Measurements from ENCODE around the gene RBM19. TPM values are rescaled to one million over a fixed set of nuclear protein-coding genes. Genes with fewer than 3 reads are reported as not detected.

RBM19 gene
- total and polyA plus RNA-seq, 2 donors (not counting 1 experiment from before 2014, with no cell fraction given), result 10.5 to 16.5 TPM

DNA sequence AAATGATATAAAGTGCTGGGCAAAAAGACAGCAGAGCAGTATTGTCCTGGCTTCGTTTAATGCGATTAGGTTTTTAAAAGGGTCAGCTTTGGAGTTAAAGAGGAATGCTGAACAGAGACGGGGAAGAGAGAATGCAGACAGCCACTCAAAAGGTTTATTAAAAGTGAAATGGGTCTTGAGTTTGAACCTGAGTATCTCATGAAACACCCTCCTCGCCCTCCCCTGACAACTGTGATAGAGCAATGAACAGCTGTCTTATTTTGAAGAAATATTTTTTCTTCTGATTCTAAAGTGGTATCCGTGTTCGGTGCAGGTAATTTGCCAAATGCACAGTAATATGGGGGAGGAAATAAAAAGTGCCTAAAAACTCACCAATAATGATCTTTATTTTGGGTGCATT, 73.6 kb downstream of the RBM19 start:
- Histone ChIP-seq H2AFZ (ENCODE audit: low read length) (no peak overlapping the region), H3K27me3 (ENCODE audit: control insufficient read depth, insufficient read depth, low read length) (no peaks in the 10 kb centered on the region), H3K79me2 (ENCODE audit: control insufficient read depth, insufficient read depth, low read length) (no peaks in the 10 kb centered on the region), H3K4me2 (ENCODE audit: extremely low read depth, insufficient read depth, low read length) (no peak overlapping the region), H3K36me3 (ENCODE audit: control insufficient read depth, insufficient read depth, low read length) (no peaks in the 10 kb centered on the region), H3K4me3 (replicated peaks in 1 of 4; ENCODE audit: control extremely low read depth in 1 of 4, insufficient read depth in 1 of 4, low read depth in 3 of 4, low read length in 4 of 4) (no peak overlapping the region), H3K4me1 (ENCODE audit: control insufficient read depth, extremely low read depth, insufficient read depth, low read length) (no peaks in the 10 kb centered on the region), H4K20me1 (ENCODE audit: control insufficient read depth, extremely low read depth, insufficient read depth, low read length) (no peaks in the 10 kb centered on the region), H3K9me3 (ENCODE audit: control insufficient read depth, insufficient read depth, low read depth, low read length) (no peaks in the 10 kb centered on the region), H3K27ac (ENCODE audit: insufficient read depth, low read length) (no peak overlapping the region), H3K9ac (ENCODE audit: insufficient read depth, low read length) (no peak overlapping the region)
- TF ChIP-seq EZH2 (IDR thresholded peaks at IDR 0.05; ENCODE audit: low read length, missing control alignments), result no peak
- TF ChIP-seq, protein P1, sequence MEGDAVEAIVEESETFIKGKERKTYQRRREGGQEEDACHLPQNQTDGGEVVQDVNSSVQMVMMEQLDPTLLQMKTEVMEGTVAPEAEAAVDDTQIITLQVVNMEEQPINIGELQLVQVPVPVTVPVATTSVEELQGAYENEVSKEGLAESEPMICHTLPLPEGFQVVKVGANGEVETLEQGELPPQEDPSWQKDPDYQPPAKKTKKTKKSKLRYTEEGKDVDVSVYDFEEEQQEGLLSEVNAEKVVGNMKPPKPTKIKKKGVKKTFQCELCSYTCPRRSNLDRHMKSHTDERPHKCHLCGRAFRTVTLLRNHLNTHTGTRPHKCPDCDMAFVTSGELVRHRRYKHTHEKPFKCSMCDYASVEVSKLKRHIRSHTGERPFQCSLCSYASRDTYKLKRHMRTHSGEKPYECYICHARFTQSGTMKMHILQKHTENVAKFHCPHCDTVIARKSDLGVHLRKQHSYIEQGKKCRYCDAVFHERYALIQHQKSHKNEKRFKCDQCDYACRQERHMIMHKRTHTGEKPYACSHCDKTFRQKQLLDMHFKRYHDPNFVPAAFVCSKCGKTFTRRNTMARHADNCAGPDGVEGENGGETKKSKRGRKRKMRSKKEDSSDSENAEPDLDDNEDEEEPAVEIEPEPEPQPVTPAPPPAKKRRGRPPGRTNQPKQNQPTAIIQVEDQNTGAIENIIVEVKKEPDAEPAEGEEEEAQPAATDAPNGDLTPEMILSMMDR (conservative IDR thresholded peaks at IDR 0.05 in 1 of 2, IDR thresholded peaks at IDR 0.05 in 1 of 2; ENCODE audit: low read depth in 1 of 2, low read length in 2 of 2), result no peak
- no peak for DNase-seq (ENCODE audit: low read depth in 2 of 2)

DNA sequence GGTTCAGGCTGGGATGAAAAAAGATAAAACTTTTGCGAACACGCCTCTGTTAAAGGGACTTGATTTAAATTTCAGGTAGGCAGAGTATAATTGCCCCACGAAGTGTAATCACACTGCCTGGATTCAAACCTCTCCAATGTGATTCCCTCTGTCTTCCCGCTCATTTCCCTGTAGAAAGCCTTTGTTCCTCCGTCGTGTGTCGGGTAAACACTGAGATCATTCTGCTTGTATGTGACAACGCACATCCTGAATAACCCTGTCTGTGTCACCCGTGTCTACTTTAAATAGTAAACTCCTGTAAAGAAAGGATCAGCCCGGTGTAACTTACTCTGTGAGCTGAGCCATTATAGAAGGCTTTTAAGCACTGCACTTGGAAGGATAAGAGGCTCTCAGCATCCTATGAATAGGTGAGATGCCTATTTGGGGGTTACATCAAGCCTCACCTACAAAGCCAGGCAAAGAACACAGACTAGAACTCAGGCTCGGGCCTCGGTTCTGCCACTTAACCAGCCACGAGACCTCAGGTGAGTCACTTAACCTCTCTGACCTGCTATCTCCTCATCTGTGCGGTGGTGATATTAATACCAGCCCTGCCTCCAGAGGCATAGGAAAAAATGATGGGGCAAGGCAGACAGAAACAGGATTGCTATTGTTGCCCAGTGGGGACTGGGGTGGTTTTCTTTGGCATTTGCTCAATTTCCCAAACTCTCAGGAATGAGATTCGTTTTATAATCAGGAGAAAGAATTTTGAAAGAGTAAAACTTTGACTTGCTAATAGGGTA, 74.2 kb downstream of the RBM19 start:
- Histone ChIP-seq H3K79me2 (ENCODE audit: control insufficient read depth, insufficient read depth, low read length) (no peaks in the 10 kb centered on the region), H3K36me3 (ENCODE audit: control insufficient read depth, insufficient read depth, low read length) (no peaks in the 10 kb centered on the region), H4K20me1 (ENCODE audit: control insufficient read depth, extremely low read depth, insufficient read depth, low read length) (no peaks in the 10 kb centered on the region), H2AFZ (ENCODE audit: low read length) (no peak overlapping the region), H3K27ac (ENCODE audit: insufficient read depth, low read length) (no peak overlapping the region), H3K9ac (ENCODE audit: insufficient read depth, low read length) (no peak overlapping the region), H3K4me1 (ENCODE audit: control insufficient read depth, extremely low read depth, insufficient read depth, low read length) (no peaks in the 10 kb centered on the region), H3K4me3 (replicated peaks in 1 of 4; ENCODE audit: control extremely low read depth in 1 of 4, insufficient read depth in 1 of 4, low read depth in 3 of 4, low read length in 4 of 4) (no peak overlapping the region), H3K9me3 (ENCODE audit: control insufficient read depth, insufficient read depth, low read depth, low read length) (no peaks in the 10 kb centered on the region), H3K27me3 (ENCODE audit: control insufficient read depth, insufficient read depth, low read length) (no peaks in the 10 kb centered on the region), H3K4me2 (ENCODE audit: extremely low read depth, insufficient read depth, low read length) (no peak overlapping the region)
- TF ChIP-seq EZH2 (IDR thresholded peaks at IDR 0.05; ENCODE audit: low read length, missing control alignments), result no peak
- TF ChIP-seq, protein P1 (conservative IDR thresholded peaks at IDR 0.05 in 1 of 2, IDR thresholded peaks at IDR 0.05 in 1 of 2; ENCODE audit: low read depth in 1 of 2, low read length in 2 of 2), result no peak
- DNase-seq (ENCODE audit: low read depth in 2 of 2), result peak in 1 of 2 donors; percentile 29

DNA sequence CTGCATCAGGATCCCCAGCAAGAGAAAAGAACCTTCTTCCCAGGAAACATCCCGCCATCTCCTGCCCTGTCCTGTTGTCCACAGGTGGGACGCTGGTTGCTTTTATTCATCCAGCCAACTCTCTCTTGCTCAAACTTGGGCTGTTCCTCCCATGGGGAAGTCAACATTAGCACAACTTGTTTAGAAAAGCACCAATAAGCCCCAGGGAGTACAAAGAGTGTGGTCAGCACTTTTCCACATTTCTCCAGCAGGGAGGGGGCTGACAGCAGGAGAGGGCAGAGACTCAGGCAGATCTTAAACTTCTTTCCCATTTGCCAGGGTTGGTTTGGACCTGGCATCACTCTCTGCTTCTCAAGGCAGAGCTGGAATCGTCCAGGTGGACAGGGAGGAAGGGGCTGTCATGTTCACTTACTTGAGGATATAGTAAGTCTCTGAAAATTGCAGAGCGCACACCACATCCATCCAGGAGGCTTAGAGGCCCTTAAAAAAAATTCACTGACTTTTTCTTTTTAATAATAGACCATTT, 74.9 kb downstream of the RBM19 start:
- no peaks in the 10 kb centered on the region for H3K27me3 ChIP-seq (ENCODE audit: control insufficient read depth, insufficient read depth, low read length)
- H3K79me2 ChIP-seq (ENCODE audit: control insufficient read depth, insufficient read depth, low read length), result no peaks in the 10 kb centered on the region
- H3K9me3 ChIP-seq (ENCODE audit: control insufficient read depth, insufficient read depth, low read depth, low read length), result no peaks in the 10 kb centered on the region
- no peak overlapping the region for H3K27ac ChIP-seq (ENCODE audit: insufficient read depth, low read length)
- H3K9ac ChIP-seq (ENCODE audit: insufficient read depth, low read length), result no peak overlapping the region
- H3K4me3 ChIP-seq (replicated peaks in 1 of 4; ENCODE audit: control extremely low read depth in 1 of 4, insufficient read depth in 1 of 4, low read depth in 3 of 4, low read length in 4 of 4), result no peak overlapping the region
- no peaks in the 10 kb centered on the region for H3K4me1 ChIP-seq (ENCODE audit: control insufficient read depth, extremely low read depth, insufficient read depth, low read length)
- H3K36me3 ChIP-seq (ENCODE audit: control insufficient read depth, insufficient read depth, low read length), result no peaks in the 10 kb centered on the region
- no peaks in the 10 kb centered on the region for H4K20me1 ChIP-seq (ENCODE audit: control insufficient read depth, extremely low read depth, insufficient read depth, low read length)
- H2AFZ ChIP-seq (ENCODE audit: low read length), result no peak overlapping the region
- no peak for DNase-seq (ENCODE audit: low read depth in 2 of 2)
- TF ChIP-seq, protein P1 (conservative IDR thresholded peaks at IDR 0.05 in 1 of 2, IDR thresholded peaks at IDR 0.05 in 1 of 2; ENCODE audit: low read depth in 1 of 2, low read length in 2 of 2), result no peak
- no peak for TF ChIP-seq EZH2 (IDR thresholded peaks at IDR 0.05; ENCODE audit: low read length, missing control alignments)
- H3K4me2 ChIP-seq (ENCODE audit: extremely low read depth, insufficient read depth, low read length), result no peak overlapping the region
